HepG2 (cell line): ENCODE data around the gene RAB40C. TPM values are rescaled to one million over a fixed set of nuclear protein-coding genes. Genes with fewer than 3 reads are reported as not detected.

Experiments
- EP300 ChIP-seq, 3 experiments: sonication (generic) in 1 of 3; formaldehyde crosslinking in 1 of 3; IDR thresholded peaks; 2 replicates each; pipeline versions ENCODE4 v1.5.1 to v1.6.1; 2011 to 2020; ENCODE audit warnings: low read depth in 2 of 3, low read length in 2 of 3, borderline replicate concordance in 1 of 3, improper control_type of control experiment in 1 of 3, mild to moderate bottlenecking in 1 of 3, missing genetic modification reagents in 1 of 3, moderate library complexity in 1 of 3
- FOXK1 ChIP-seq: sonication (generic); formaldehyde crosslinking; IDR thresholded peaks from 2 replicates; pipeline ENCODE4 v1.4.0; 2020; ENCODE audit warnings: low read depth, missing genetic modification reagents, borderline replicate concordance
- KDM1A ChIP-seq: IDR thresholded peaks from 2 replicates; pipeline ENCODE4 v1.6.1; 2016; ENCODE audit warnings: missing compliant biosample characterization
- POLR2A ChIP-seq, 2 experiments: IDR thresholded peaks; 2 replicates each; pipeline ENCODE4 v1.6.1; 2011; ENCODE audit warnings: low read depth in 2 of 2, low read length in 2 of 2, mild to moderate bottlenecking in 1 of 2, moderate library complexity in 1 of 2; ENCODE audit not compliant: insufficient read depth in 1 of 2
- TARDBP ChIP-seq: sonication (generic); formaldehyde crosslinking; IDR thresholded peaks from 2 replicates; pipeline ENCODE4 v1.8.0; 2022; ENCODE audit warnings: mild to moderate bottlenecking, missing genetic modification reagents
- TEF ChIP-seq: sonication (generic); formaldehyde crosslinking; IDR thresholded peaks from 2 replicates; pipeline ENCODE4 v1.5.0; 2020; ENCODE audit warnings: missing genetic modification reagents
- ZBTB14 ChIP-seq: sonication (generic); formaldehyde crosslinking; IDR thresholded peaks from 2 replicates; pipeline ENCODE4 v1.4.0; 2020; ENCODE audit warnings: missing genetic modification reagents
- ZBTB26 ChIP-seq: IDR thresholded peaks from 2 replicates; pipeline ENCODE4 v1.6.1; 2016; ENCODE audit warnings: missing compliant biosample characterization, missing genetic modification reagents, borderline replicate concordance
- ZNF451 ChIP-seq: sonication (generic); formaldehyde crosslinking; IDR thresholded peaks from 2 replicates; pipeline ENCODE4 v1.5.0; 2020; ENCODE audit warnings: mild to moderate bottlenecking, missing genetic modification reagents
- polyA plus RNA-seq, 8 experiments: library from polyadenylated mRNA; depleted of rRNA in 3 of 8; stranded (reverse) in 7 of 8; unstranded in 1 of 8; fragments of >200 nt; fragmentation: Illumina TruSeq in 4 of 8; extraction: Trizol in 4 of 8; gene quantifications; 2 replicates each; pipeline versions ENCODE4 v1.2.1 to v1.2.3, GENCODE V29; 2011 to 2016; ENCODE audit warnings: low read depth in 4 of 8, missing spikeins in 1 of 8, mixed read lengths in 1 of 8; ENCODE audit not compliant: insufficient read depth in 1 of 8
- total RNA-seq, 5 experiments: library from RNA; depleted of rRNA; stranded (reverse); fragments of >200 nt; fragmentation: Illumina TruSeq; extraction: Trizol; gene quantifications; 2 replicates each; pipeline ENCODE4 v1.2.3, GENCODE V29; 2016; ENCODE audit warnings: low read depth in 1 of 5
- TF ChIP-seq, protein P1 (sequence below): fragments of 450-650 bp; IDR thresholded peaks from 2 replicates; pipeline ENCODE4 v1.6.1; 2016
- TF ChIP-seq, protein P2 (sequence below): sonication (generic); formaldehyde crosslinking; IDR thresholded peaks from 2 replicates; pipeline ENCODE4 v1.8.1; 2022; ENCODE audit warnings: low read depth, mild to moderate bottlenecking, missing genetic modification reagents
- TF ChIP-seq, protein P3 (sequence below): sonication (generic); formaldehyde crosslinking; IDR thresholded peaks from 2 replicates; pipeline ENCODE4 v1.4.0; 2020; ENCODE audit warnings: missing genetic modification reagents

The RAB40C gene
- total and polyA plus RNA-seq, 2 of the 13 experiments (the other 11 are each of a cell fraction or from before 2014, with no cell fraction given), result 7.7 to 11.5 TPM

GRCh38 chr16:648071-648780, 58.4 kb downstream of the RAB40C start (continued):
- TF ChIP-seq, protein P1, sequence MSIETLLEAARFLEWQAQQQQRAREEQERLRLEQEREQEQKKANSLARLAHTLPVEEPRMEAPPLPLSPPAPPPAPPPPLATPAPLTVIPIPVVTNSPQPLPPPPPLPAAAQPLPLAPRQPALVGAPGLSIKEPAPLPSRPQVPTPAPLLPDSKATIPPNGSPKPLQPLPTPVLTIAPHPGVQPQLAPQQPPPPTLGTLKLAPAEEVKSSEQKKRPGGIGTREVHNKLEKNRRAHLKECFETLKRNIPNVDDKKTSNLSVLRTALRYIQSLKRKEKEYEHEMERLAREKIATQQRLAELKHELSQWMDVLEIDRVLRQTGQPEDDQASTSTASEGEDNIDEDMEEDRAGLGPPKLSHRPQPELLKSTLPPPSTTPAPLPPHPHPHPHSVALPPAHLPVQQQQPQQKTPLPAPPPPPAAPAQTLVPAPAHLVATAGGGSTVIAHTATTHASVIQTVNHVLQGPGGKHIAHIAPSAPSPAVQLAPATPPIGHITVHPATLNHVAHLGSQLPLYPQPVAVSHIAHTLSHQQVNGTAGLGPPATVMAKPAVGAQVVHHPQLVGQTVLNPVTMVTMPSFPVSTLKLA, result no peak
- TF ChIP-seq POLR2A (IDR thresholded peaks at IDR 0.05; ENCODE audit: insufficient read depth in 1 of 2, low read depth in 2 of 2, low read length in 2 of 2) (no peak), EP300 (IDR thresholded peaks at IDR 0.05; ENCODE audit: low read depth in 2 of 2, low read length in 2 of 2) (no peak), EP300 (CRISPR knock-in tag; IDR thresholded peaks at IDR 0.05; ENCODE audit: borderline replicate concordance) (no peak), ZNF451 (CRISPR knock-in tag) (no peak), TARDBP (peak; percentile 41; the same call in 1 of the 2 replicates), TEF (CRISPR knock-in tag) (no peak), ZBTB26 (CRISPR knock-in tag) (no peak), KDM1A (CRISPR knock-in tag) (0 out of 2 replicates have a peak, but pooled peaks have one; percentile 28), FOXK1 (CRISPR knock-in tag) (peak; percentile 58; the same call in 1 of the 2 replicates), ZBTB14 (CRISPR knock-in tag) (no peak)
- TF ChIP-seq, protein P2, sequence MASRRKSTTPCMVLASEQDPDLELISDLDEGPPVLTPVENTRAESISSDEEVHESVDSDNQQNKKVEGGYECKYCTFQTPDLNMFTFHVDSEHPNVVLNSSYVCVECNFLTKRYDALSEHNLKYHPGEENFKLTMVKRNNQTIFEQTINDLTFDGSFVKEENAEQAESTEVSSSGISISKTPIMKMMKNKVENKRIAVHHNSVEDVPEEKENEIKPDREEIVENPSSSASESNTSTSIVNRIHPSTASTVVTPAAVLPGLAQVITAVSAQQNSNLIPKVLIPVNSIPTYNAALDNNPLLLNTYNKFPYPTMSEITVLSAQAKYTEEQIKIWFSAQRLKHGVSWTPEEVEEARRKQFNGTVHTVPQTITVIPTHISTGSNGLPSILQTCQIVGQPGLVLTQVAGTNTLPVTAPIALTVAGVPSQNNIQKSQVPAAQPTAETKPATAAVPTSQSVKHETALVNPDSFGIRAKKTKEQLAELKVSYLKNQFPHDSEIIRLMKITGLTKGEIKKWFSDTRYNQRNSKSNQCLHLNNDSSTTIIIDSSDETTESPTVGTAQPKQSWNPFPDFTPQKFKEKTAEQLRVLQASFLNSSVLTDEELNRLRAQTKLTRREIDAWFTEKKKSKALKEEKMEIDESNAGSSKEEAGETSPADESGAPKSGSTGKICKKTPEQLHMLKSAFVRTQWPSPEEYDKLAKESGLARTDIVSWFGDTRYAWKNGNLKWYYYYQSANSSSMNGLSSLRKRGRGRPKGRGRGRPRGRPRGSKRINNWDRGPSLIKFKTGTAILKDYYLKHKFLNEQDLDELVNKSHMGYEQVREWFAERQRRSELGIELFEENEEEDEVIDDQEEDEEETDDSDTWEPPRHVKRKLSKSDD, result peak; percentile 81; the same call in 1 of the 2 replicates
- TF ChIP-seq, protein P3, sequence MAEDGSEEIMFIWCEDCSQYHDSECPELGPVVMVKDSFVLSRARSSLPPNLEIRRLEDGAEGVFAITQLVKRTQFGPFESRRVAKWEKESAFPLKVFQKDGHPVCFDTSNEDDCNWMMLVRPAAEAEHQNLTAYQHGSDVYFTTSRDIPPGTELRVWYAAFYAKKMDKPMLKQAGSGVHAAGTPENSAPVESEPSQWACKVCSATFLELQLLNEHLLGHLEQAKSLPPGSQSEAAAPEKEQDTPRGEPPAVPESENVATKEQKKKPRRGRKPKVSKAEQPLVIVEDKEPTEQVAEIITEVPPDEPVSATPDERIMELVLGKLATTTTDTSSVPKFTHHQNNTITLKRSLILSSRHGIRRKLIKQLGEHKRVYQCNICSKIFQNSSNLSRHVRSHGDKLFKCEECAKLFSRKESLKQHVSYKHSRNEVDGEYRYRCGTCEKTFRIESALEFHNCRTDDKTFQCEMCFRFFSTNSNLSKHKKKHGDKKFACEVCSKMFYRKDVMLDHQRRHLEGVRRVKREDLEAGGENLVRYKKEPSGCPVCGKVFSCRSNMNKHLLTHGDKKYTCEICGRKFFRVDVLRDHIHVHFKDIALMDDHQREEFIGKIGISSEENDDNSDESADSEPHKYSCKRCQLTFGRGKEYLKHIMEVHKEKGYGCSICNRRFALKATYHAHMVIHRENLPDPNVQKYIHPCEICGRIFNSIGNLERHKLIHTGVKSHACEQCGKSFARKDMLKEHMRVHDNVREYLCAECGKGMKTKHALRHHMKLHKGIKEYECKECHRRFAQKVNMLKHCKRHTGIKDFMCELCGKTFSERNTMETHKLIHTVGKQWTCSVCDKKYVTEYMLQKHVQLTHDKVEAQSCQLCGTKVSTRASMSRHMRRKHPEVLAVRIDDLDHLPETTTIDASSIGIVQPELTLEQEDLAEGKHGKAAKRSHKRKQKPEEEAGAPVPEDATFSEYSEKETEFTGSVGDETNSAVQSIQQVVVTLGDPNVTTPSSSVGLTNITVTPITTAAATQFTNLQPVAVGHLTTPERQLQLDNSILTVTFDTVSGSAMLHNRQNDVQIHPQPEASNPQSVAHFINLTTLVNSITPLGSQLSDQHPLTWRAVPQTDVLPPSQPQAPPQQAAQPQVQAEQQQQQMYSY (CRISPR knock-in tag), result no peak
